Small intestine (tissue), 4 donors: Measurements from ENCODE around the gene ATPAF1. TPM values are rescaled to one million over a fixed set of nuclear protein-coding genes. Genes with fewer than 3 reads are reported as not detected.

Experiments used
- polyA plus RNA-seq, 4 donors: library from polyadenylated mRNA; stranded (reverse) in 3 of 4; unstranded in 1 of 4; fragments of 200-250 nt in 3 of 4; fragments of 120-200 nt in 1 of 4; gene quantifications; one replicate each; pipeline versions ENCODE4 v1.2.1 to v1.2.3, GENCODE V29; 2013
- donor health status: healthy with polysubstance abuse.
- donor health status: Bipolar disorder and iron deficiency.
- donor health status: healthy.

Gene ATPAF1
- polyA plus RNA-seq, 4 donors: 23.0 to 42.8 (median 34.6) TPM

Other genes with a start within 250 kb of the ATPAF1 start
- gene DMBX1, start 178.5 kb downstream of the ATPAF1 start, polyA plus RNA-seq: under 1 TPM in 1 of 4 donors, not detected in 3; 0.01 TPM
- gene KNCN, start 116.7 kb downstream of the ATPAF1 start, polyA plus RNA-seq: not detected
- gene MKNK1, start 64.1 kb downstream of the ATPAF1 start, polyA plus RNA-seq: 10 to 100 TPM; 20.2 to 42.5 (median 33.5) TPM
- 10 to 100 TPM in 2 of 4 donors, 1 to 10 TPM in 2; 7.8 to 12.0 (median 9.5) TPM for gene MOB3C, start 51.6 kb downstream of the ATPAF1 start, polyA plus RNA-seq
- gene TEX38, start 3.5 kb upstream of the ATPAF1 start, polyA plus RNA-seq: under 1 TPM in 1 of 4 donors, not detected in 3; 0.09 TPM
- gene EFCAB14, start 50.8 kb upstream of the ATPAF1 start, polyA plus RNA-seq: 10 to 100 TPM; 25.0 to 80.0 (median 28.2) TPM
- 10 to 100 TPM in 1 of 4 donors, 1 to 10 TPM in 1, under 1 TPM in 2; 0.81 to 28.9 (median 1.4) TPM for gene CYP4B1, start 130.7 kb upstream of the ATPAF1 start, polyA plus RNA-seq